HG03045 (cell line): ENCODE results near the gene EDA2R.

ENCODE experiments used
- ATAC-seq: cut with Tn5 transposase; IDR thresholded peaks from one replicate; pipeline ENCODE4 v1.9.1; 2021; ENCODE audit warnings: mild to moderate bottlenecking, moderate library complexity; ENCODE audit not compliant: unreplicated experiment

Gene EDA2R

GRCh38 chrX:66638591-66639500 lies at the start of gene EDA2R:
TSS of gene EDA2R (minus strand) at chrX:66639078. CDS start at chrX:66616020, 23,058 bp downstream.
- ATAC-seq = peak; percentile 94

- ATAC-seq = no peak
Observed at GRCh38 chrX:66684196-66684595, 45.3 kb upstream of the EDA2R start.

- ATAC-seq = no peak
Observed at GRCh38 chrX:66680451-66680850, 41.6 kb upstream of the EDA2R start.

GRCh38 chrX:66677430-66677829 lies 38.6 kb upstream of the EDA2R start:
- no peak for ATAC-seq

- no peak for ATAC-seq
Observed at GRCh38 chrX:66676990-66677389, 38.1 kb upstream of the EDA2R start.

- no peak for ATAC-seq
Observed at GRCh38 chrX:66676413-66676812, 37.5 kb upstream of the EDA2R start.

- no peak for ATAC-seq
Observed at GRCh38 chrX:66675541-66675940, 36.7 kb upstream of the EDA2R start.

- ATAC-seq = no peak
Observed at GRCh38 chrX:66674506-66674905, 35.6 kb upstream of the EDA2R start.

- no peak for ATAC-seq
Observed at GRCh38 chrX:66672106-66672505, 33.2 kb upstream of the EDA2R start.

GRCh38 chrX:66654411-66654810 lies 15.5 kb upstream of the EDA2R start:
- no peak for ATAC-seq

GRCh38 chrX:66635360-66635759 lies 3.5 kb downstream of the EDA2R start:
- ATAC-seq = no peak

GRCh38 chrX:66634272-66634671 lies 4.6 kb downstream of the EDA2R start:
- ATAC-seq = no peak

GRCh38 chrX:66633541-66633940 lies 5.3 kb downstream of the EDA2R start:
- ATAC-seq = no peak

GRCh38 chrX:66632981-66633380 lies 5.9 kb downstream of the EDA2R start:
- no peak for ATAC-seq

- ATAC-seq = no peak
Observed at GRCh38 chrX:66632473-66632872, 6.4 kb downstream of the EDA2R start.

- no peak for ATAC-seq
Observed at GRCh38 chrX:66625525-66625924, 13.4 kb downstream of the EDA2R start.

- ATAC-seq = no peak
Observed at GRCh38 chrX:66622209-66622608, 16.7 kb downstream of the EDA2R start.

GRCh38 chrX:66616944-66617343 lies 21.9 kb downstream of the EDA2R start:
- no peak for ATAC-seq

GRCh38 chrX:66602381-66602938 lies 36.4 kb downstream of the EDA2R start:
- ATAC-seq = no peak

GRCh38 chrX:66601522-66601921 lies 37.4 kb downstream of the EDA2R start:
- ATAC-seq = no peak

GRCh38 chrX:66579219-66579618 lies 59.7 kb downstream of the EDA2R start:
- no peak for ATAC-seq

- ATAC-seq = no peak
Observed at GRCh38 chrX:66553973-66554372, 84.9 kb downstream of the EDA2R start.
